SHP77 (cell line): Measurements from ENCODE around the gene MACO1.
A peak's percentile ranks its signal among the peaks of the same experiment; 100 is the strongest.
"Not testable (repeated sequence)": the region's sequence is repeated elsewhere in the genome, so short reads cannot be mapped to it uniquely, and the experiment has no call there.

Experiments
- DNase-seq, 2 experiments: peaks; one replicate each; lab custom pipeline; 2025; lab: John Stamatoyannopoulos, UW

Gene MACO1

DNA sequence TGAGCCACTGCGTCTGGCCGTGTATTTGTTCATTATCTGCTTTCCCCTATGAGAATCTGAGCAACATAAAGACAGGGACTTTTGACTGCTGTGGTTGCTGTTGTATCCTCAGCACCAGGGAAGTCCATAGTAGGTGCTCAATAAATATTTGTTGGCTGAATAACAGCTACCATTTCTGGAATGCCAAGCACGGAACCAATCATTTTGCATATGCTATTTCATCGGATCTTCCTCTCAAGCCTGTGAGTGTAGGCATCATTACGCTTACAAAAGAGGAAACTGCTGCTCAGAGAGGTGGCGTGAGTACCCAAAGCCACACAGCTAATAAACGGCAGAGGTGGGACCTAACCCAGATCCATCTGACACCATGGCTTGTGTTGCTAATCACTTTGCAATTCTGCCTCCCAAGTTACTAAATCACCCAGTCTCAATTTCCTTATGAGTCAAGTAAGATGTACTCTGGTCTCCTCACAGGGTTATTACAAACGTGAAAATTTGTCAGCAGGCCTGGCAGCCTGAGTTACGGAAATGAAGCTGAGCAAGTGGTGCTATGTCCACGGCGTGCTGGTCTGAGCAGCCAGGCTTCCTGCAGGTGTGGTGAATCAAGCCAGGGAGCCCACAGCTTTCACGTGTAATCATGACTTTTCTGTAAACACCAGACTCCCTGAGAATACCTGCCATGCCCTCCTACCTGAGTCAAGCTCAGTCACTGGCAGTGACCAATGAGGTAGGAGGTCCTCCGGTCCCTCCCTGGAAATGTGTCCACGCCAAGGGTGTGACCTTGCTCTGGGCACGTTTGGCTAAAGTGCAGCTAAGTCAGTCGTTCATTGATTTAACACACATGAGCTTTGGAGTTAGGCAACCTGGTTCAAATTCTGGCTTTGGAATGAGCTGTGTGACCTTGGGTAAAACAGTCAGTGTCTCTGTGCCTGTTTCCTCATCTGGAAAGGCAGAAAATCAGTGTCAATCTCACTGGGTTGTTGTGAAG lies 5.3 kb upstream of the MACO1 start:
- no peak for DNase-seq

- no peak for DNase-seq
Observed at GRCh38 chr1:25427696-25428095, 3.0 kb upstream of the MACO1 start.

DNA sequence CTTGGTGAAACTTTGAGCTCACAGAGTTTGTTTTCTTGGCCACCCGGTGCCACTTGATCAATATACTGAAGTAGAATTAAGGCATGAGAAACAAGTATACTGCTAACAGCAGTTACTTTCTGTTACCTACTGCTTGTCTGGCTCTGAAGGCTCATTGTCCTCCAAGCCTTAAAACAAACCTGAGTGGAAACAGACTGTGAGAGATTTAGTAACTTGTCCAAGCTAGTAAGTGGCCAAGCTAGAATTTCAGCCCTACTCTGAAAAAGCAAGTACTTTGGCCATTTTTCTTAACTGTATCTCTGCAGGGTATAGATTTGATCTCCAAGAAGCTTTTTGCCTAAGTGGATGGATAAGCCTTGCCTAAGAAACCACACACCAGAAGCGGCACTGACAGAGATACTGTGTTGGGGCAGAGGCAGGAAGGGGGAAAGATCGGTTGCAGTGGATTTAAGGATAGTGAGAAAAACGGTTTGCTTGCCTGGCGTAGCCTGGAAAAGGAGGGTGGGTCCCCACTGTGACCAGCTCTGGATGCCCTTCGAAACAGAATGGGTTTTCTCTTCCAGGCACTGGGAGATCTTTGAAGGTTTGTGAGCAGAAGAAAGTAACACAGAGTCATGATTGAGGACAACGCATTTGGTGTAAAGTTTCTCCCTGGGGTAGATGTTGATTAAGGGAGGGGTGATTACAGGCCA lies 2.1 kb upstream of the MACO1 start:
- DNase-seq = no peak

DNA sequence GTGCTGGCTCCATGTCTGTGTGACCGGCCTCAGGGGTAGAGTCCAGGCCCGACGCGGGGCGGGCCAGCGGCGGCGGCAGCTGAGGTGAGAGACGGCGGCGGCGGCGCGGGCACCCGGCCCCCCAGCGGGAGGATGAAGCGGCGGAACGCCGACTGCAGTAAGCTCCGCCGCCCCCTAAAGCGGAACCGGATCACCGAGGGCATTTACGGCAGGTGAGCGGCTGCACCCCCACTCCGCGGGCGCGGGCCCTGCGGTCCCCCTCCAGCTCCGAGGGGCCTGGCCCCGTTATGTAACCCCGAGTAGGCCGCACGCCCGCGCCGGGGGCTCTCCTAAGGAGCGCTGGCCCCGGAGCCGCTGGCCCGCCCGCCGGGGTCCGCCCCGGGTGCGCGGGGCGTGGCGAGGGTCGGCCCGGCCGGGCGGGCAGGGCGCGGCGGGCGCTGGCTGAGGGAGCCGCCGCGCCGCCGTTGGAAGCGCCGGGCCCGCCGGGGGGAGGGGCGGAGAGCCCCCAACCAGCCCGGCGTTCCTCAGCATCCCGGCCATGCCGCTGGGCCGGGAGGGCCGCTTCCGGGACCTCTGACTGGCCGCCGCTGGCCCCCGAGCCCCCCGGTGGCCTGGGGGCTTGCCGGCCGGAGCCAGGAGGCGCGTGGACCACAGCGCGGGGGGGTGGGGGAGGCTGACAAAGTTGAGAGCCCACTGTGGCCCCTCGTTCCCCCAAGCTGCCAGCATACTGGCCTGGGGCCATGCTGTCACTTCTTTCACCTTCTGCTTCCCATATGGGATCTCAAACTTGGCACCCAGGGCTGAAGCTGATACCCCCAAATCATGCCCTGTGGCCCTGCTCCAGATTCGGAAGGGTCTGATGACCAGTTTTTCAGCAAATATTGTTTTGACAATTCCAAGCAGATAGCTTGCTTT lies 527 bp downstream of the MACO1 start:
- peak in 1 of 2 experiments; percentile 6 for DNase-seq

- no peak for DNase-seq
Observed at GRCh38 chr1:25431955-25432719, 1.4 kb downstream of the MACO1 start.

DNA sequence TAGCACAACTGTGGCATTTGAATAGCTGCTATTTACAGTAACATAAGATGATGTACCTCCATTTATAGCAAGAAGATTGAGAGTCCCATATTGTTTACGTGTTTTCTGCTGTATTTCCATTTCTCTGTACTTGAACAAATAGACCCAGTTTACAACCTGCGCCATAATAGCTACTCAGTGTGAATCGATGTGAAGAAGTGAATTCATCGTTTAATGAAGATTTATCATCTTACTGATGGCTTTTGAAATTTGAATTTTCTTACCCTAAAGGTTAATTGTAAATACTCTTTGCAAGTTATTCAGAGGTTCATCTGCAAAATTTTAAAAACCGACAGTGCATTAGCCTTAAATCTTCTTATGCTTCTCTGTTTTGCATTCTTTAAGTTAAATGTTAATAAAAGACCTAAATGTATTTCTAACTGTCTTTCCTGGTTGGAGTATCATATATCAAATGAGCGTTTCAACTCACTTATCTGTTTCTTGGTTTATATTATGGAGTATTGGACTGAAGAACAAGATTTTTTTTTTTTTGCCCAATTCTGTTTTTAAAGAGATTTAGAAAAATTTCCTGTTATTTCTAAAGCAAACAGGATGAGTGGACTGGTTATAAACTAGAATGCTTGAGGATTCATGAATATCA lies 2.2 kb downstream of the MACO1 start:
- no peak for DNase-seq

- no peak for DNase-seq
Observed at GRCh38 chr1:25433389-25434186, 2.9 kb downstream of the MACO1 start.

DNA sequence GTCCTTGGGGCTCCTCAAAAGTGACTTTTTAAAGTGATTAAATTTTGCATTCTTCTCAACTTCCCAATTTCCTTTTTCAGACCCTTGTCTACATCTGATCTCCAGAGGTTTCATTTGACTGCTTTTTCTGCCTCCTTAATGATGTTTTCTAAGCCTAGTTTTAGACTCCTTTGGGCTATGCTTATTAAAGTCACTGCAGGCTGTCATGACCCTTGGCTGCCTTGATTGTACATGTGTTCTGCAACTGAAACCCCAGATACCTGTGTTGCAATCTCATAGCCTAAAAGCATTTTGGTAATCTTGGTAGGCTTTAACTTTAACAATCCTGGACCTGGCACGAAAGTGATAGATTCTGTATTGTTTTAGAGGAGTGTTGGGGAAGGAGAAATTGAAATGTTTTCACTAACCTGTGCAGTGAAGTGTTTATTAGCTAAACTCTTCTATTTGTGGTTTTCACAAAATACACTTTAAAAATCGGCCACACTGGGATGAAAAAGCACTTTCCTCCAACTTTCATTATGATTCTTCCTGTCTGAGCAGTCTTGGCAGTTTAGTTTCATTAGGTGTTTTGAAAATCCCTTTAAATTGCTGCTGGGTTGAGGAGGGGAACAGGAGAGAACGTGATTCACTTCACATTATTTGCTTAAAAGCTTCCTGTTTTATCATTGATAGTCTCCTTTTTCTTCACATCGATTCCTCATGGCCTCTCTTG lies 4.9 kb downstream of the MACO1 start:
- no peak for DNase-seq

DNA sequence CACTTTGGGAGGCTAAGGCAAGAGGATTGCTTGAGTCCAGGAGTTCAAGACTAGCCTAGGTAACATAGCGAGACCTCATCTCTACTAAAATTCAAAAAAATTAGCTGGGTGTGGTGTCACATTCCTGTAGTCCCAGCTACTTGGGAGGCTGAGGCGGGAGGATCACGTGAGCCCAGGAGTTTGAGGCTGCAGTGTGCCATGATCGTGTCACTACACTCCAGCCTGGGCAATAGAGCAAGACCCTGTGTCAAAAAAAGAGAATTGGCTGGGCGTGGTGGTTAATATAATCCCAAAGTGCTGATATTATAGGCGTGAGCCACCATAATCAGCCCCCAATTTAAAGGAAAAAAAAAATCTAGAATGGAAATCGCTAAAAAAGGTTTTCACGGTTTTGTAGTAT lies 7.0 kb downstream of the MACO1 start:
- DNase-seq = no peak

DNA sequence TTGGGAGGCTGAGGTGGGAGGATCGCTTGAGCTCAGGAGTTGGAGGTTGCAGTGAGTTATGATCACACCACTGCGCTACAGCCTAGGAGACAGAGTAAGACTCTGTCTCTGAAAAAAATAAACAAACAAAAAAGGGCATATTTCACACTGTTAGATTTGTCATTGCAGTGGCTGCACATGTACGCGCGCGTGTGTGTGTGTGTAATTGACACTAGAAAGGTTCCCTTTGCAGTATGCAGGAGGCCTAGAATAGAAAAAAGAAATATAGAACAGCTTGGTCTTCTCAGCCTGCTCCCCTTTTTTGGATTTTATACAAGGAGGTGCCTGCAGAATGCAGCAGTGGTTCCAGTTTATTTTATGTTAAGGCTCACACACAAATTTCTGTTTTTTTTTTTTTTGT lies 8.6 kb downstream of the MACO1 start:
- DNase-seq = no peak

DNA sequence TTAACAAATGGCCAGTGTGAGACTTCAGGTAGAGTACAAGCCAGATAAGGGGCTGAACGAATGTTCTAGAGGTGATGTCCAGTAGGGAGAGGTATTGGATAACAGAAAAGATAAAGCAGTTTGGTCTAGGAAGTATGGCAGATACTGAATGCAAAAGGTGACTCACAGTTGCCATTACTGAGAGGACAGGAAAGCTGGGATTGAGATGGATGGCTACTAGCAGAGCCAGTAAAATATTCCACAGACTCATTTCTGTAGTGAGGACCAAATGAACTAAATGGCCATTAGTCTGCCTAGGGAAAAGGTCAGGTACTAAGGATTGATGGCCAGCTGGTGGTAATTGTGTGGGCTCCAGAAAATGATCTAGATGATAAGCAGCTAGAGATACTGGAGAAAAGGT lies 11.5 kb downstream of the MACO1 start:
- no peak for DNase-seq

DNA sequence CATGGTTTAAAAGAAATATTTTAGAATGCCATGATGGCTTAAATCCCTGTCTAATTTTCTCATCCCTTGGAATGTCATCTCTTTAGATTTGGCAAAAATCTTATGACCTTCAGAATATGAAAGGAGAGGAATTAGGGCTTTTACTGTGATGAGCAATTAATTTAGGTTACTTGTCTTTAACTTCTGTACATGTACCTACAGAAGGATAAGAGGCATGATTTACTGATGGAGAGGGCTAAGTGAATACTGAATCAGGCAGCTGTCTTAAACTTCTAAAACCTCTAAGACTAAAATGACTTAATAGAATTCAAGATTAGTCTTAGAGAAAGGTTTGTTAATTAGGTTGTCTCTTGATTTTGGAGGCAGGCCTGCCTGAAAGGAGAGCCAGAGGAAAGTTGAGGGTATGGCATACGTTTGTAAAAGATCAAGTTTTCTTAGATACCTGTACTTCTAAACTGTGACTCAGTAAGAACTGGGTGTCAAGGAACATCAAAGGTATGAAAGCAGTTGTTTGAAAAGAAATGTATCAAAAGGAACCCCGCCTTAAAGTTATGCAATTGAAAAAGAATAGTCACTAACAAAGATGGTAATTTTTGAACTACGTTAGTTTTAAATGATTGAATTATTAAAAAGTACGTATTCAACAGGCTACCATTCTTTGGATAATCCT lies 12.5 kb downstream of the MACO1 start:
- no peak for DNase-seq

DNA sequence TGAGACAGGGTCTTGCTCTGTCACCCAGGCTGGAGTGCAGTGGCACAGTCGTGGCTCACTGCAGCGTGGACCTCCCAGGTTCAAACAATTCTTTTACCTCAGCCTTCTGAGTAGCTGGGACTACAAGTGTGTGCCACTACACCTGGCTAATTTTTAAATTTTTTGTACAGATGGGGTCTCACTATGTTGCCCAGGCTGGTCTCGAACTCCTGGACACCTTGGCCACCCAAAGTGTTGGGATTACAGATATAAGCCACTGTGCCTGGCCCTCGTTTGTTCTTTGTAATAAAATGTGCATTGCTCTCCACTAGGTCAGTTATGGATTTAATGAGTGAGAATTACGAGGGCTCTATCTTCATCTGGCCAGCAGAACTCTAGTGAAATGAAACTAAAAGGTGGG lies 13.9 kb downstream of the MACO1 start:
- not testable (repeated sequence) for DNase-seq

GRCh38 chr1:25445993-25446538 lies 15.4 kb downstream of the MACO1 start:
- no peak for DNase-seq

GRCh38 chr1:25447547-25447946 lies 16.9 kb downstream of the MACO1 start:
- no peak for DNase-seq

GRCh38 chr1:25450891-25451290 lies 20.2 kb downstream of the MACO1 start:
- no peak for DNase-seq

GRCh38 chr1:25451908-25452307 lies 21.2 kb downstream of the MACO1 start:
- DNase-seq = no peak

GRCh38 chr1:25456502-25456901 lies 25.8 kb downstream of the MACO1 start:
- no peak for DNase-seq
